Tibial nerve (tissue), 4 donors: Measurements from ENCODE around the gene MIER1.

ENCODE experiments used
- CTCF ChIP-seq, 5 experiments: fragments of 200-600 bp in 3 of 5; fragments of 450-650 bp in 2 of 5; sonication (generic) in 3 of 5; IDR thresholded peaks; one replicate each; pipeline ENCODE4 v1.5.1; 2016 to 2019; ENCODE audit warnings: antibody characterized with exemption in 5 of 5, mild to moderate bottlenecking in 3 of 5, moderate library complexity in 2 of 5
- EP300 ChIP-seq, 2 donors: sonication (generic); formaldehyde crosslinking; IDR thresholded peaks; one replicate each; pipeline ENCODE4 v1.6.1; 2017; ENCODE audit warnings: antibody characterized with exemption in 2 of 2, mild to moderate bottlenecking in 1 of 2

- TF ChIP-seq CTCF (IDR thresholded peaks at IDR 0.05) (no peak), EP300 (IDR thresholded peaks at IDR 0.05) (no peak)
Observed at GRCh38 chr1:66957938-66958337, 33.1 kb downstream of the MIER1 start.
